22Rv1 (cell line): Measurements from ENCODE around the gene GRM8.

Experiments used
- CTCF ChIP-seq: fragments of 450-650 bp; IDR thresholded peaks from 2 replicates; pipeline ENCODE4 v1.5.1; 2017; ENCODE audit warnings: mild to moderate bottlenecking
- ZFX ChIP-seq: fragments of 450-650 bp; IDR thresholded peaks from 2 replicates; pipeline ENCODE4 v1.6.1; 2017; ENCODE audit warnings: antibody characterized with exemption, borderline replicate concordance

- no peak for TF ChIP-seq CTCF
- no peak for TF ChIP-seq ZFX
Measured at GRCh38 chr7:127057918-127058317, 194.8 kb downstream of the GRM8 start.
